Fibroblast of lung (primary cell): ENCODE measurements around the gene NLRC5. TPM values are rescaled to one million over a fixed set of nuclear protein-coding genes. Genes with fewer than 3 reads are reported as not detected.
A peak's percentile ranks its signal among the peaks of the same experiment; 100 is the strongest.
"Not testable (repeated sequence)": the region's sequence is repeated elsewhere in the genome, so short reads cannot be mapped to it uniquely, and the experiment has no call there.

Experiments
- DNase-seq, 2 donors: peaks; one replicate each; pipeline versions ENCODE4 v3.0.0 to v3.0.0-alpha.2; 2010; ENCODE audit warnings: low read depth in 2 of 2
- H2AFZ ChIP-seq: 2 replicates; pipeline ENCODE4 v1.5.1; 2012; ENCODE audit warnings: low read length, control low read depth, inconsistent platforms
- H3K27ac ChIP-seq: 2 replicates; pipeline ENCODE4 v1.5.1; 2011; ENCODE audit warnings: low read length, control low read depth; ENCODE audit not compliant: insufficient read depth
- H3K27me3 ChIP-seq: 2 replicates; pipeline ENCODE4 v1.5.1; 2011; ENCODE audit warnings: mild to moderate bottlenecking, low read length; ENCODE audit not compliant: control insufficient read depth, insufficient read depth
- H3K36me3 ChIP-seq: 2 replicates; pipeline ENCODE4 v1.5.1; 2011; ENCODE audit warnings: low read length; ENCODE audit not compliant: control insufficient read depth, insufficient read depth
- H3K4me1 ChIP-seq: 2 replicates; pipeline ENCODE4 v1.5.1; 2011; ENCODE audit warnings: low read length; ENCODE audit not compliant: control insufficient read depth, insufficient read depth; ENCODE audit errors: extremely low read depth
- H3K4me2 ChIP-seq: 2 replicates; pipeline ENCODE4 v1.5.1; 2011; ENCODE audit warnings: low read length, control low read depth; ENCODE audit not compliant: insufficient read depth; ENCODE audit errors: extremely low read depth
- H3K4me3 ChIP-seq, 4 experiments: fragments of 200-600 bp in 1 of 4; sonication (generic) in 1 of 4; replicated peaks in 1 of 4; 2 replicates each; pipeline ENCODE4 v1.5.1; 2011 to 2016; ENCODE audit warnings: low read length in 4 of 4, low read depth in 3 of 4, mild to moderate bottlenecking in 3 of 4, control low read depth in 2 of 4, inconsistent platforms in 1 of 4, mixed read lengths in 1 of 4; ENCODE audit not compliant: insufficient read depth in 1 of 4; ENCODE audit errors: control extremely low read depth in 1 of 4
- H3K79me2 ChIP-seq: 2 replicates; pipeline ENCODE4 v1.5.1; 2012; ENCODE audit warnings: mild to moderate bottlenecking, low read length, inconsistent platforms; ENCODE audit not compliant: control insufficient read depth, insufficient read depth
- H3K9ac ChIP-seq: 2 replicates; pipeline ENCODE4 v1.5.1; 2011; ENCODE audit warnings: mild to moderate bottlenecking, low read length, control low read depth; ENCODE audit not compliant: insufficient read depth
- H3K9me3 ChIP-seq: 2 replicates; pipeline ENCODE4 v1.5.1; 2012; ENCODE audit warnings: low read depth, low read length; ENCODE audit not compliant: control insufficient read depth, insufficient read depth
- H4K20me1 ChIP-seq: 2 replicates; pipeline ENCODE4 v1.5.1; 2011; ENCODE audit warnings: low read length; ENCODE audit not compliant: control insufficient read depth, insufficient read depth; ENCODE audit errors: extremely low read depth
- EZH2 ChIP-seq: IDR thresholded peaks from 2 replicates; pipeline ENCODE4 v1.5.1; 2012; ENCODE audit warnings: low read length, control low read depth, mild to moderate bottlenecking; ENCODE audit errors: missing control alignments
- polyA plus RNA-seq, 2 donors: library from polyadenylated mRNA; depleted of rRNA in 1 of 2; stranded (reverse) in 1 of 2; unstranded in 1 of 2; fragments of >200 nt; gene quantifications; 2 replicates each; pipeline ENCODE4 v1.2.1, GENCODE V29; 2011 to 2012; ENCODE audit warnings: missing spikeins in 1 of 2
- total RNA-seq: library from RNA; depleted of rRNA; stranded (reverse); fragments of >200 nt; gene quantifications from 2 replicates; pipeline ENCODE4 v1.2.1, GENCODE V29; 2014
- TF ChIP-seq, protein P1 (sequence below), 2 donors: IDR thresholded peaks in 1 of 2; conservative IDR thresholded peaks in 1 of 2; 1 replicate in 1 of 2; 2 replicates in 1 of 2; pipeline ENCODE4 v1.5.1; 2011 to 2012; ENCODE audit warnings: low read length in 2 of 2, control low read depth in 1 of 2, inconsistent platforms in 1 of 2, low read depth in 1 of 2, mild to moderate bottlenecking in 1 of 2

Gene NLRC5
- total and polyA plus RNA-seq, 2 donors (not counting 1 experiment from before 2014, with no cell fraction given) = 22.2 to 43.6 TPM

DNA sequence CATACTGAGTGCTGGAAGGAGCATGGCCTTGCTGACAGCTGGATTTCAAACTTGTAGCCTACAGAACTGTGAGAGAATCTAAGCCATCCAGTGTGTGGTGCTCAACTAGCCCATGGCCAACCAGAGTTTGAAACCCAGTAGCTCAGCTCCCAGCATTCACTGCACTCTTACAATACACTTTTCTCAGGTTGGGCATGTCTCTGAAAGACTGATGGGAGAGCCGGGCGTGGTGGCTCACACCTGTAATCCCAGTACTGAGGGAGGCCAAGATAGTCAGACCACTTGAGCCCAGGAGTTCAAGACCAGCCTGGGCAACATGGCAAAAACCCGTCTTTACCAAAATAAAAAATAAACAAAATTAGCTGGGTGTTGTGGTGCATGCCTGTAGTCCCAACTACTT lies 106.8 kb downstream of the NLRC5 start:
- peaks cover 2% of the 10 kb centered on the region for H3K79me2 ChIP-seq
- no peaks in the 10 kb centered on the region for H3K36me3 ChIP-seq
- no peaks in the 10 kb centered on the region for H3K27me3 ChIP-seq
- DNase-seq = no peak
- no peak overlapping the region for H3K9ac ChIP-seq
- H2AFZ ChIP-seq = no peak overlapping the region
- H3K4me1 ChIP-seq = peaks cover 8% of the 10 kb centered on the region
- no peaks in the 10 kb centered on the region for H4K20me1 ChIP-seq
- no peaks in the 10 kb centered on the region for H3K9me3 ChIP-seq
- H3K4me3 ChIP-seq = no peak overlapping the region
- no peak for TF ChIP-seq EZH2
- no peak overlapping the region for H3K27ac ChIP-seq
- H3K4me2 ChIP-seq = no peak overlapping the region

DNA sequence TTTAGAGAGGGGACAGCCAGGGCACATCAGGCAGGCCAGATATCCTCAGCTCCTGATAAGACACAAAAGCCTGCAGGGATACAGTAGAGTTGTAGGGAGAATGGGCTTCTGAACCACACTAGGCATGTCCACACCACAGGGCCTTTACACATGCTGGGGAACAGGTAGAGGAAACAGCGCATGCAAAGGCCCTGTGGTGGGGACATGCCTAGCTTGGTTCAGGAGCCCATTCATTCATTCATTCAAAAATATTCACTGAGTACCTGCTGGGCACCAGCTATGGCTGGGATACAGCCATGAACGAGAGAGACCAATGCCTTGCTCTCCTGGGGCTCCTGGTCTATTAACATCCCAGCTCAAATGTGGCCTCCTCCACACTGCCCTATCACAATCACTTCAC lies 107.4 kb downstream of the NLRC5 start:
- H3K9ac ChIP-seq = no peak overlapping the region
- no peak for DNase-seq
- peaks cover 2% of the 10 kb centered on the region for H3K79me2 ChIP-seq
- no peaks in the 10 kb centered on the region for H3K9me3 ChIP-seq
- no peak for TF ChIP-seq EZH2
- TF ChIP-seq, protein P1, sequence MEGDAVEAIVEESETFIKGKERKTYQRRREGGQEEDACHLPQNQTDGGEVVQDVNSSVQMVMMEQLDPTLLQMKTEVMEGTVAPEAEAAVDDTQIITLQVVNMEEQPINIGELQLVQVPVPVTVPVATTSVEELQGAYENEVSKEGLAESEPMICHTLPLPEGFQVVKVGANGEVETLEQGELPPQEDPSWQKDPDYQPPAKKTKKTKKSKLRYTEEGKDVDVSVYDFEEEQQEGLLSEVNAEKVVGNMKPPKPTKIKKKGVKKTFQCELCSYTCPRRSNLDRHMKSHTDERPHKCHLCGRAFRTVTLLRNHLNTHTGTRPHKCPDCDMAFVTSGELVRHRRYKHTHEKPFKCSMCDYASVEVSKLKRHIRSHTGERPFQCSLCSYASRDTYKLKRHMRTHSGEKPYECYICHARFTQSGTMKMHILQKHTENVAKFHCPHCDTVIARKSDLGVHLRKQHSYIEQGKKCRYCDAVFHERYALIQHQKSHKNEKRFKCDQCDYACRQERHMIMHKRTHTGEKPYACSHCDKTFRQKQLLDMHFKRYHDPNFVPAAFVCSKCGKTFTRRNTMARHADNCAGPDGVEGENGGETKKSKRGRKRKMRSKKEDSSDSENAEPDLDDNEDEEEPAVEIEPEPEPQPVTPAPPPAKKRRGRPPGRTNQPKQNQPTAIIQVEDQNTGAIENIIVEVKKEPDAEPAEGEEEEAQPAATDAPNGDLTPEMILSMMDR (conservative IDR thresholded peaks at IDR 0.05 in 1 of 2, IDR thresholded peaks at IDR 0.05 in 1 of 2; ENCODE audit: low read depth in 1 of 2, low read length in 2 of 2) = no peak
- no peaks in the 10 kb centered on the region for H3K27me3 ChIP-seq
- H3K36me3 ChIP-seq = no peaks in the 10 kb centered on the region
- no peaks in the 10 kb centered on the region for H4K20me1 ChIP-seq
- no peak overlapping the region for H3K4me3 ChIP-seq
- no peak overlapping the region for H3K27ac ChIP-seq
- H3K4me1 ChIP-seq = peaks cover 7% of the 10 kb centered on the region
- H3K4me2 ChIP-seq = no peak overlapping the region
- no peak overlapping the region for H2AFZ ChIP-seq

DNA sequence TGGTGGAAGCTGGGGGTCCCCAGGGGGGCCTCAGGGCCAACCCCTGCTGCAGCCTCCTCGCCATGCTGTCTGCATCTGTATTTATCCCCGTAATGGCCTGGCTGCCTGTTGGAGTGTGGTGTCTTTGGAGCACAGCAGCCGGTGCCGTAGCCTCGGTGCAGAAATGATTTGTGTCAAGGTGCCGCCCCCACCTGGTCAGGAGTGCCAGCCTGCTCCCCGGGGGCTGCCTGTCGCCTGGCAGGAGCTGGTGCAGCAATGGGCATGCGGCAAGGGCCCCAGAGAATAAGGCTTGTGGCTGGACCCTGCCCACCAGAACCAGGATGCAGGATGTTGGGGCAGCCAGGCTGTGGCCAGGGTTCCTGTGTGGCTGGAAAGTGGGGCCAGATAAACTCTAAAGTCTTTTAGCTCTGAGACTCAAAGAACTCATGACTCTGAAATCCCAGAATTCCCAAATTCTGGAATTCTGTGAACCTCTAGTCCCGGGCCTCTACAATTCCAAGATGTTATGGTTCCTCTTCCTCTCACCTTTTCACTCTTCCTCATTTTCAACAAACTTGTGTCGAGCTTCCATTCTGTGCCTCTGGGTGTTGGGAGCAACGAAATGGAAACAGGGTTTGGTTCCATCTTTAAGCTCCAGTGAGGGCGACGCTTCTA lies 109.0 kb downstream of the NLRC5 start:
- peaks cover 2% of the 10 kb centered on the region for H3K79me2 ChIP-seq
- no peaks in the 10 kb centered on the region for H3K9me3 ChIP-seq
- H3K4me2 ChIP-seq = no peak overlapping the region
- no peak overlapping the region for H2AFZ ChIP-seq
- H3K36me3 ChIP-seq = no peaks in the 10 kb centered on the region
- no peak for DNase-seq
- TF ChIP-seq, protein P1 (conservative IDR thresholded peaks at IDR 0.05 in 1 of 2, IDR thresholded peaks at IDR 0.05 in 1 of 2; ENCODE audit: low read depth in 1 of 2, low read length in 2 of 2) = no peak
- TF ChIP-seq EZH2 = no peak
- no peak overlapping the region for H3K9ac ChIP-seq
- H3K27ac ChIP-seq = no peak overlapping the region
- H3K4me1 ChIP-seq = peaks cover 5% of the 10 kb centered on the region
- H3K27me3 ChIP-seq = no peaks in the 10 kb centered on the region
- H3K4me3 ChIP-seq = no peak overlapping the region
- H4K20me1 ChIP-seq = no peaks in the 10 kb centered on the region

DNA sequence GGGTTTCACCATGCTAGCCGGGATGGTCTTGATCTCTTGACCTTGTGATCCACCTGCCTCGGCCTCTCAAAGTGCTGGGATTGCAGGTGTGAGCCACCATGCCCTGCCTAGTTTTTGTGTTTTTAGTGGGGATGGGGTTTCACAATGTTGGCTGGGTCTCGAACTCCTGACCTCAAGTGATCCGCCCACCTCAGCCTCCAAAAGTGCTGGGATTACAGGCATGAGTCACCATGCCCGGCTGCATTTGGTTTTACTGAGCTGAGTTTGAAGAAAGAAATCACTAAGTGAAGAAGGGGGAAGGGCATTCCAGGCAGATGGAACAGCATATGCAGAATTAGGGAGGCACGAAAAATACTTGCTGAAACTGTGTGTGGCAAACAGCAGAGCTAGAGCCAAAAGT lies 110.6 kb downstream of the NLRC5 start:
- H3K79me2 ChIP-seq, H3K4me2 ChIP-seq, H3K27ac ChIP-seq, H3K4me3 ChIP-seq, H3K36me3 ChIP-seq, H3K9me3 ChIP-seq, H2AFZ ChIP-seq, H4K20me1 ChIP-seq, H3K27me3 ChIP-seq, H3K9ac ChIP-seq, H3K4me1 ChIP-seq: not testable (repeated sequence)
- peak; percentile 50 to 51 for DNase-seq
